Omental fat pad (tissue), 4 donors: Measurements from ENCODE around the gene GRIN2B. TPM values are rescaled to one million over a fixed set of nuclear protein-coding genes. Genes with fewer than 3 reads are reported as not detected.

Experiments
- ATAC-seq: fragments of 150-250 bp; one replicate; pipeline ENCODE4 v1.9.1; 2016; ENCODE audit warnings: mild to moderate bottlenecking, moderate library complexity; ENCODE audit not compliant: low FRiP score
- DNase-seq: peaks from one replicate; pipeline ENCODE4 v3.0.0-alpha.2; 2019; ENCODE audit warnings: low spot score
- CTCF ChIP-seq, 3 donors: fragments of 450-650 bp; IDR thresholded peaks; one replicate each; pipeline ENCODE4 v1.5.1; 2016 to 2017; ENCODE audit warnings: antibody characterized with exemption in 3 of 3, mild to moderate bottlenecking in 3 of 3, moderate library complexity in 2 of 3
- total RNA-seq, 4 donors: library from RNA; depleted of rRNA; stranded (reverse); fragments of >200 nt; gene quantifications; one replicate each; pipeline ENCODE4 v1.1.0, GENCODE V29; 2016

GRIN2B gene
- total RNA-seq, 4 donors from 2014 or later, result 0.16 to 3.8 (median 0.87) TPM

GRCh38 chr12:13992106-13992505 lies 10.7 kb upstream of the GRIN2B start:
- no peak for ATAC-seq
- TF ChIP-seq CTCF (IDR thresholded peaks at IDR 0.05), result no peak
- no peak for DNase-seq

GRCh38 chr12:13986031-13986430 lies 4.6 kb upstream of the GRIN2B start:
- ATAC-seq, result no peak
- DNase-seq, result no peak
- no peak for TF ChIP-seq CTCF (IDR thresholded peaks at IDR 0.05)

- TF ChIP-seq CTCF (IDR thresholded peaks at IDR 0.05), result no peak
- ATAC-seq (no peak), DNase-seq (no peak)
Measured at GRCh38 chr12:13981990-13982389, 588 bp upstream of the GRIN2B start.

GRCh38 chr12:13980538-13981295 lies 685 bp downstream of the GRIN2B start:
- no peak for TF ChIP-seq CTCF (IDR thresholded peaks at IDR 0.05)
- no peak for DNase-seq
- peak; percentile 49 for ATAC-seq

- DNase-seq (no peak), ATAC-seq (no peak)
- TF ChIP-seq CTCF (IDR thresholded peaks at IDR 0.05), result no peak
Measured at GRCh38 chr12:13979772-13980378, 1.5 kb downstream of the GRIN2B start.

- DNase-seq, result no peak
- no peak for TF ChIP-seq CTCF (IDR thresholded peaks at IDR 0.05)
- ATAC-seq, result no peak
Measured at GRCh38 chr12:13978876-13979275, 2.5 kb downstream of the GRIN2B start.

GRCh38 chr12:13976880-13977279 lies 4.5 kb downstream of the GRIN2B start:
- DNase-seq (no peak), ATAC-seq (no peak)
- TF ChIP-seq CTCF (IDR thresholded peaks at IDR 0.05), result no peak
